Stimulated activated effector memory CD8-positive, alpha-beta T cell treated with anti-CD3 and anti-CD28 coated beads, Interleukin-12 subunit alpha, Interleukin-12 subunit beta, amount 100 ng/mL, for 72 hours (primary cell): Measurements from ENCODE around the gene CHAD.
A peak's percentile ranks its signal among the peaks of the same experiment; 100 is the strongest.
"Not testable (repeated sequence)": the region's sequence is repeated elsewhere in the genome, so short reads cannot be mapped to it uniquely, and the experiment has no call there.

Experiments
- ATAC-seq: fragments of 150-1000 bp; cut with Tn5 transposase; 2 replicates; pipeline ENCODE4 v1.10.0; 2021
- DNase-seq, 2 donors: peaks; one replicate each; pipeline ENCODE4 v3.0.0; 2021 to 2022; ENCODE audit warnings: low spot score in 2 of 2
- H3K27ac Mint-ChIP-seq: one replicate; pipeline ENCODE4 v1.8.0; 2022; ENCODE audit warnings: mild to moderate bottlenecking, mixed read lengths
- H3K36me3 Mint-ChIP-seq: one replicate; pipeline ENCODE4 v1.8.0; 2022; ENCODE audit warnings: mild to moderate bottlenecking, mixed read lengths
- H3K4me1 Mint-ChIP-seq: one replicate; pipeline ENCODE4 v1.8.0; 2022; ENCODE audit warnings: mixed read lengths
- H3K4me3 Mint-ChIP-seq: one replicate; pipeline ENCODE4 v1.8.0; 2022; ENCODE audit warnings: mild to moderate bottlenecking, mixed read lengths
- H3K9me3 Mint-ChIP-seq: one replicate; pipeline ENCODE4 v1.8.0; 2022; ENCODE audit warnings: mixed read lengths

Gene CHAD

DNA sequence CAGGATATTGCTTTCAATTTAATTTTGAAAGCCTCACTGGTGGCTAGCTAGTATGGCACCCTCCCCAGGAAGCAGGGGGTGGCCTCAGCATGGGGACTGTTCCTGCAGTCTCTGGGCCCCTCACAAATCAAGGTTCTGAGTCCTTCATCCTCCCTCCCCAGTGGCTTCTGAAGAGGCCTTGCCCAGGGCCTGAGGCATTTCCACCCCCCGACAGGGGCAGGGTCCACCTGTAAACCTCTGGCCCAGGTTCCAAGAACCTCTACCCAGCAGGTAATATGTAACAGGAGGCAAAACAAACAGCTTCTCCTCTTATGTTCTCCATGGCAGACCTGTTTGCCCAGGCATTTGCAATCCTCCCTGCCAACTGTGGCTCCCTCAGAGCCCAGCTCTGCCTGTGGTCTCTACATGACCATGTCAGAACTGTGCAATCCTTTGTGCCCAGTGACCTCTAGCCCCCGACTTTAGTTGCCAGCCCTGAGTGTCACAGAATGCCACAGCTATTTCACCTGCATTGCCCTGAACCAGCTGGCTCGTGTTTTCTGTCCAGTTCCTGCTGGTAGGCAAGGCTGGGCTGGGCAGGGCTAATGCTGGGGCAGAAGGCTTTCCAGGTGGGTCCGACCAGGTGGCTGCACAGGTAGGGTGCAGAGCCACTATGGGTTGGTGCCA, 28.4 kb downstream of the CHAD start:
- Mint-ChIP-seq H3K9me3 (no peaks in the 10 kb centered on the region), H3K4me3 (no peak overlapping the region), H3K27ac (no peak overlapping the region), H3K36me3 (no peaks in the 10 kb centered on the region), H3K4me1 (peaks cover 5% of the 10 kb centered on the region)
- DNase-seq: no peak
- no peak for ATAC-seq

DNA sequence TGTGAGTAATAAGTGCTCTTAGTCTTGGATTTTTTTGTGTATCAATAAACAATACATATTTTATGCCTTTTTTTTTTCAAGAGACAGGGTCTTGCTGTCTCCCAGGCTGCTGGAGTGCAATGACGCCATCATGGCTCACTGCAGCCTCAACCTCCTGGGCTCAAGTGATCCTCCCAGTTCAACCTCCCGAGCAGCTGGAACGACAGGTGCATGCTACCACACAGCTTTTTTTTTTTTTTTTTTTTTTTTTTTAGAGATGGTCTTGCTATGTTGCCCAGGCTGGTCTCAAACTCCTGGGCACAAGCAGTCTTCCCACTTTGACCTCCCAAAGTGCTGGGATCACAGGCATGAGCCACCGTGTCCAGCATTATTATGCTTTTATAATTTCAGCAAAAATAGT, 29.7 kb downstream of the CHAD start:
- Mint-ChIP-seq H3K4me3 (no peak overlapping the region), H3K27ac (peak overlapping the region; percentile 26), H3K4me1 (peaks cover 5% of the 10 kb centered on the region), H3K36me3 (no peaks in the 10 kb centered on the region), H3K9me3 (no peaks in the 10 kb centered on the region)
- DNase-seq: no peak
- no peak for ATAC-seq

DNA sequence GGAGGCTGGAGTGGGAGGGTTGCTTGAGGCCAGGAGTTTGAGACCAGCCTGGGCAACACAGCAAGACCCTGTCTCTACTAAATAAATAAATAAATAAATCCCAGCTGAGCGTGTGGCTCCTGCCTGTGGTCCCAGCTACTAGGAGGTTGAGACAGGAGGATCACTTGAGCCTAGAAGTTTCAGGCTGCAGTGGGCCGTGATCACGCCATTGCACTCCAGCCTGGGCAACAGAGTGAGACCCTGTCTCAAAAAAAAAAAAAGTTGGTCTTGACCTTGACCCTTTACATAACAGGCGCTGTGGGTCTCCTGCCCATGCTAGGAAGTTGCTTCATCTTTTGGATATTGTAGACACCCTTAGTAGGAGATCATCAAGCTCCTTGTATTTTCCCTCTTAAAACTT, 31.3 kb downstream of the CHAD start:
- no peak for ATAC-seq
- no peaks in the 10 kb centered on the region for H3K36me3 Mint-ChIP-seq
- H3K4me1 Mint-ChIP-seq: peaks cover 5% of the 10 kb centered on the region
- no peaks in the 10 kb centered on the region for H3K9me3 Mint-ChIP-seq
- DNase-seq: no peak
- H3K4me3 Mint-ChIP-seq: no peak overlapping the region
- H3K27ac Mint-ChIP-seq: no peak overlapping the region

DNA sequence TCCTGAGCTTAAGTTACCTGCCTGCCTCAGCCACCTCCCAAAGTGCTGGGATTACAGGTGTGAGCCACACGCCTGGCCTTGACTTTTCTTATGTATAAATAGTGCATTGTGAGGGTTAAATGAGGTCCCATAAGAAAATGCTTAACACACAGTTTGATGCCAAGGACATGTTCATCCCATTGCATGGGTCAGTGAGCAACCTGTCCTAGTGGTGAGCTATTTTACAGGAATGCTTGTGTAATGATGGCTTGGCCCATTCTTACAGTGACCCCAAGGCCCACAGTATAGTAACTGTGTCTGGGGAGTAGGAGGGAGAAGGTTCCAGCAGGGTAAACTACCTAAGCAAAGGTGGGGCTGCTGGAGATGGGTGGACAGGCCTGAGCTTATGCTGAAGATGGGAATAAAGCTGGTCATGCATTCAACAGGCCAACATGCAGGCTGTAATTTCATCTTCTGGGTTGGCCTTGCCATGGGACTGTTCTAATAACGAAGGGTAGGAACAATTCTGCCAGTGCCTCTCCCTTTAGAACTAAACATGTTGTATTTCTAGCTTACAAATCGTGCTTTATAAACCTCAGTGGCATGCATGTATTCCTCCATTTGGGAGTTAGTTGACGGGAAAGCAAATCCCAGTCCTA, 36.4 kb downstream of the CHAD start:
- Mint-ChIP-seq H3K36me3 (no peaks in the 10 kb centered on the region), H3K4me1 (peaks cover 9% of the 10 kb centered on the region), H3K9me3 (no peaks in the 10 kb centered on the region), H3K27ac (peak overlapping the region; percentile 24), H3K4me3 (no peak overlapping the region)
- no peak for ATAC-seq
- no peak for DNase-seq

DNA sequence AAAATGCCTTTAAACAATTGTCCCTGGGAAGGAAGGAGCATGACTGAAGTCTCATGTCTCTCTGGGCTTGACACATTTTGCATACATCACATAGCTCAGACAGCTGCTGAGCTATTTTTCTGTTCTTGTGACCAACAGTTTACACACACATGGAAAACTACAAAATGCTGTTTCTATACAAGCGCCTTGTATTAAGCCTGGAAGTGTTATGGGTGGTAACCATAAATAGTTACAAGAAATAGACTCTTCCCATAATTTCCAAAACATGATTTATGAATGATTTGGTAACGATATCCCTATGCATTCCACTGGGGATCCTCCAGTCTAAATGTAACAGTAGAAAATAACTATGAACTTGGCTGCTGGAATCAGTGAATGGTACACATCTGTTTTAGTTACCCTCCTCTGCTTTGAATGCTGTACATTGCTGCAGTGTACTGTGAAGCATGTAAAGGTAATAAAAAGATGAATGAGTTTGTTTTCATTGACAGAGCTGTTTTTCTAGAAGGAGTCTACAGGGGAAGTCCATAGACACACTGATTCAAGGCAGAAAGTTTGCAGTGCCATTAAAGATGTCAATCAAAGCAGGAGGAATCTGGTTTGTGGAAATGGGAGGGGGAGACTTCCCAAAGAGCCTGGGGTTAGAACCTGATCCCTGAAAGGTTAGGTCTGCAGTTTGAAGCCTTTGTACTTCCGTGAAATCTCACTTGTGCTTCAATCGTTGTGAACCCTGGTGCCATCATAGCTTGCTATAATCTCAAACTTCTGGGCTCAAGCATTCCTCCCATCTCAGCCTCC, 37.7 kb downstream of the CHAD start:
- no peak overlapping the region for H3K27ac Mint-ChIP-seq
- no peaks in the 10 kb centered on the region for H3K36me3 Mint-ChIP-seq
- no peak overlapping the region for H3K4me3 Mint-ChIP-seq
- DNase-seq (no peak), ATAC-seq (no peak)
- no peaks in the 10 kb centered on the region for H3K9me3 Mint-ChIP-seq
- H3K4me1 Mint-ChIP-seq: peaks cover 16% of the 10 kb centered on the region

DNA sequence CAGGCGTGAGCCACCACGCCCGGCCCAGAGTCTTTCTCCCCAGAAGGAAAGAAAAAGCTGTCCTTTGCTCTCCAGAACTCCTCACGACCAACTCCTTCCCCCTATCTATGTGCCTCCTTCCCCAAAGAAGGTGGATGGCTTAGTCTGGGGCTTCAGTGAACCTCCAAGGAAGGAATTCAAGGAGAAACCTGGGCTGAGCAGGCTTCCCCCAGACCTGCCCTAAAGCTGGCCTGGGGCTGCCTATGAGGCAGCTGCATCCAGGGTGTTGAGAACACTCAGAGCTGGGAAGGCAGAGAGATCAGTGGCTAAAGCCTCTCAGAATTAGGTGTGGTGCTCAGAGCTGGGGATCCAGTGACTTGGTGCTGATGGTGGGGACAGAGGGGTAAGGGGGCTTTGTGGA, 38.9 kb downstream of the CHAD start:
- ATAC-seq (no peak), DNase-seq (no peak)
- no peaks in the 10 kb centered on the region for H3K36me3 Mint-ChIP-seq
- no peak overlapping the region for H3K4me3 Mint-ChIP-seq
- H3K27ac Mint-ChIP-seq: no peak overlapping the region
- H3K9me3 Mint-ChIP-seq: no peaks in the 10 kb centered on the region
- H3K4me1 Mint-ChIP-seq: peaks cover 25% of the 10 kb centered on the region

DNA sequence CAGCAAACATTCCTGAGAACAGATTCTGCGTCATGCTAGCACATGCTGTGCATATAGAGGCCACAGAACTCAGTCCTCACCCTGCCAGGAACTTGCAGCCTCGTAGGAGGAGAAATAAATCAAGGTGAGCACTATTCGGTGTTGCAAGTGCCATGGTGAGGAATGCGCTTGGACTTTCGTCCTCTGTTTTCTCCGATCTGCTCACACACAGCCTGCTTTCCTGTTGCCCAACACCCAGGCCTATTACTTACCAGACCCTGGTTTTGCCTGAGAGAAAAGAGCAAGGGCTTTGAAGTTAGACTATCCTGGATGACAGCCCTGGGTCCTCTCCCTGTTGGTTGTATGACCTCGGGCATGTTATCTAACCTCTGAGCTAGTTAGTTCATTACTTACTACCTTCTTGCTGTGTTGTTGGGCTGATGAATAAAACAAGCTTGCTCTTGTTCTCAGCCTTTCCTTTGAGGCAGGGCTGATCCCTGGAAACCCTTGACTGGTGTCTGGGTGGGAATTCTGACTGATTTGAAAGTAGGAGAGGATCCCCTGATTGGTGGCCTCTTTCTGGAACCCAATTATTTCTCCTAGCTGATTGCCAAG, 39.8 kb downstream of the CHAD start:
- H3K36me3 Mint-ChIP-seq: no peaks in the 10 kb centered on the region
- no peak overlapping the region for H3K27ac Mint-ChIP-seq
- H3K4me3 Mint-ChIP-seq: no peak overlapping the region
- ATAC-seq: no peak
- no peak for DNase-seq
- H3K9me3 Mint-ChIP-seq: no peaks in the 10 kb centered on the region
- peaks cover 25% of the 10 kb centered on the region for H3K4me1 Mint-ChIP-seq

DNA sequence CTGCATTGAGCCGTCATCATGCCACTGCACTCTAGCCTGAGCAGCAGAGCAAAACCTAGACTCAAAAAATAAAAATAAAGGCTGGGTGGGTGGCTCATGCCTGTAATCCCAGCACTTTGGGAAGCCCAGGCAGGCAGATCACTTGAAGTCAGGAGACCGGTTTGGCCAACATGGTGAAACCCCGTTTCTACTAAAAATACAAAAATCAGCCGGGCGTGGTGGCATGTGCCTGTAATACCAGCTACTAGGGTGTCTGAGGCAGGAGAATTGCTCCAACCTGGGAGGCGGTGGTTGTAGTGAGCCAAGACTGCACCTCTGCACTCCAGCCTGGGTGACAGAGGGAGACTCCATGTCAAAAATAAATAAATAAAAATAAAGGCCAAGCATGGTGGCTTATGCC, 40.6 kb downstream of the CHAD start:
- Mint-ChIP-seq H3K4me1 (peaks cover 25% of the 10 kb centered on the region), H3K4me3 (peak overlapping the region; percentile 79)
- not testable (repeated sequence) for H3K9me3 Mint-ChIP-seq, ATAC-seq, H3K27ac Mint-ChIP-seq, H3K36me3 Mint-ChIP-seq, DNase-seq

- peak; percentile 56 for ATAC-seq
- Mint-ChIP-seq H3K9me3 (no peaks in the 10 kb centered on the region), H3K4me1 (peaks cover 25% of the 10 kb centered on the region), H3K27ac (peak overlapping the region; percentile 88), H3K36me3 (no peaks in the 10 kb centered on the region), H3K4me3 (peak overlapping the region; percentile 79)
- peak in 1 of 2 donors; percentile 67 for DNase-seq
Measured at GRCh38 chr17:50426814-50427787, 41.6 kb downstream of the CHAD start.

DNA sequence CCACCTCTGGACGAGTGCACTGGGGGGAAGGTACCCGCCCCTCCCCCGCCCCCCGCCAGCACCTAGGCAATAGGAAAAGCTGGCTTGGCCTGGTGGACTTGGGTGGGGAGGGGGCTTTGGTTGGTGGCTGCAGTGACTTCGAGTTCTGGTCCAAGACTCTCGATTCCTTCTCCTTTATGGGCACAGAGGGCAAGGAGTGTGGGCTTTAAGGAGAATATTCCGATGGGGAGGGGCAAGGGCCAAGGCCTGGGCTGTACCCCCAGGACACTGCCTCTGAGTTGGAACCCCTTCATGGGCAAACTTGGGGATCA, 42.3 kb downstream of the CHAD start:
- Mint-ChIP-seq H3K4me3 (peak overlapping the region; percentile 79), H3K9me3 (no peaks in the 10 kb centered on the region)

DNA sequence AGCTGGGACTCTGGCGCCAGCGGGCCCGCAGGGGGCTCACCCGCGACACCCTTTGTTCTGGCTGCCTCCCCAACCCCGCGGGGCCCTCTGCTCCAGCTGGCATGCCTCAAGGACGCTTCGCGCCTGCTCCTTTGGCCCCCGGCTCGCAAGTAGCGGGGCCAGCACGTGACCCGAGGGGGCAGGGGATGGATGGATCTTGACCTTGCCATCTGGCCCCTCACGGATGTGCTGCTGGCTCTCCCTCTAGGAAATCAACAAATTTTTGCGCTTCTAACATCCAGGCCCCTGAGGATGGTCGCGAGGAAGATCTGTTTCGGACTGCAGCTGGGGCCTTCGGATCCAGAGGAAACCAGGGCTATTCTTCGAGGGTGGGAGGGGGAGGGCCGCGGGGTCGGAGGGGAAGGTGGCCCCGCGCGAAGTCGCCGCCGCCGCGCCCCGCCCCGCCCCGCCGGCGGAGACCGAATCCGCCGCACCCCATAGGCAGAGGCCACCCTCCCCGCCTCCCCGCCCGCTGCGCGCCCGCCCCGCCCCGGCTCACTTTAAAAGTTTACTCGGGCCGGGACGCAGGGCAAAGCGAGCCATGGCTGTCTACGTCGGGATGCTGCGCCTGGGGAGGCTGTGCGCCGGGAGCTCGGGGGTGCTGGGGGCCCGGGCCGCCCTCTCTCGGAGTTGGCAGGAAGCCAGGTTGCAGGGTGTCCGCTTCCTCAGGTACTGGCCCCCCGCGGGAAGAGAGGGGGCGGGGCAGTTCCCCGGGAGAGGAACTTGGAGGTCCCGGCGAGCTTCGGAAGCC, 42.8 kb downstream of the CHAD start, which contains the start of gene ACSF2:
TSS of gene ACSF2 (plus strand) at position 537 of the 790 bp plus-strand sequence. CDS start at position 581, 44 bp downstream.
- ATAC-seq (peak; percentile 93), DNase-seq (peak; percentile 62 to 82)
- H3K9me3 Mint-ChIP-seq: no peaks in the 10 kb centered on the region
- H3K4me1 Mint-ChIP-seq: peaks cover 35% of the 10 kb centered on the region
- H3K4me3 Mint-ChIP-seq: peak within 1 kb of the TSS; percentile 79
- no peaks in the 10 kb centered on the region for H3K36me3 Mint-ChIP-seq
- H3K27ac Mint-ChIP-seq: peak within 1 kb of the TSS; percentile 88

More for the DNA sequence above, 42.3 kb downstream of the CHAD start:
- H3K27ac Mint-ChIP-seq: peak overlapping the region; percentile 88
- ATAC-seq (peak; percentile 2), DNase-seq (no peak)
- no peaks in the 10 kb centered on the region for H3K36me3 Mint-ChIP-seq
- H3K4me1 Mint-ChIP-seq: peaks cover 30% of the 10 kb centered on the region

GRCh38 chr17:50424996-50425681, 43.5 kb downstream of the CHAD start:
- Mint-ChIP-seq H3K27ac (peak overlapping the region; percentile 88), H3K9me3 (no peaks in the 10 kb centered on the region), H3K4me3 (peak overlapping the region; percentile 79), H3K4me1 (peaks cover 35% of the 10 kb centered on the region), H3K36me3 (no peaks in the 10 kb centered on the region)
- DNase-seq (no peak), ATAC-seq (no peak)

- no peaks in the 10 kb centered on the region for H3K9me3 Mint-ChIP-seq
- H3K4me1 Mint-ChIP-seq: peaks cover 36% of the 10 kb centered on the region
- DNase-seq (no peak), ATAC-seq (no peak)
- H3K27ac Mint-ChIP-seq: no peak overlapping the region
- no peaks in the 10 kb centered on the region for H3K36me3 Mint-ChIP-seq
- H3K4me3 Mint-ChIP-seq: no peak overlapping the region
Measured at GRCh38 chr17:50424246-50424995, 44.3 kb downstream of the CHAD start.
